Activated gamma-delta T cell (primary cell): Measurements from ENCODE around the gene PTPN23.
"Not testable (repeated sequence)": the region's sequence is repeated elsewhere in the genome, so short reads cannot be mapped to it uniquely, and the experiment has no call there.

Experiments used
- DNase-seq: peaks from one replicate; lab custom pipeline; 2025; lab: John Stamatoyannopoulos, UW

PTPN23 gene

DNA sequence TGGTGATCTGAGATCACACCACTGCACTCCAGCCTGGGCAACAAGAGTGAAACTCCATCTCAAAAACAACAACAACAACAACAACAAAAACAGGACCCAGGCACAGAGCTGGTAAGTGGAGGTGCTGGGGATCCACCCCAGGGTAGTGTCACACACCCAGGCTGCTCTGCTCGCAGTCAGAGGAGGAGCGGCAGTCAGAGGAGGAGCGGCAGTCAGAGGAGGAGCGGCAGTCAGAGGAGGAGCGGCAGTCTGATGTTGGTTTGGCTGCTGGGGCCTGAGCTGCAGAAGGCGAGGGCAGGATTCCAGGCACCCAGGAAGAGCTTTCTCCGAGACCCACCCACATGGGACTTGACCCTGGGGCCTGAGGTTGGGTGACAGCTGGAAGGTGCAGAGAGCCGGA, 10.8 kb upstream of the PTPN23 start:
- DNase-seq = not testable (repeated sequence)

DNA sequence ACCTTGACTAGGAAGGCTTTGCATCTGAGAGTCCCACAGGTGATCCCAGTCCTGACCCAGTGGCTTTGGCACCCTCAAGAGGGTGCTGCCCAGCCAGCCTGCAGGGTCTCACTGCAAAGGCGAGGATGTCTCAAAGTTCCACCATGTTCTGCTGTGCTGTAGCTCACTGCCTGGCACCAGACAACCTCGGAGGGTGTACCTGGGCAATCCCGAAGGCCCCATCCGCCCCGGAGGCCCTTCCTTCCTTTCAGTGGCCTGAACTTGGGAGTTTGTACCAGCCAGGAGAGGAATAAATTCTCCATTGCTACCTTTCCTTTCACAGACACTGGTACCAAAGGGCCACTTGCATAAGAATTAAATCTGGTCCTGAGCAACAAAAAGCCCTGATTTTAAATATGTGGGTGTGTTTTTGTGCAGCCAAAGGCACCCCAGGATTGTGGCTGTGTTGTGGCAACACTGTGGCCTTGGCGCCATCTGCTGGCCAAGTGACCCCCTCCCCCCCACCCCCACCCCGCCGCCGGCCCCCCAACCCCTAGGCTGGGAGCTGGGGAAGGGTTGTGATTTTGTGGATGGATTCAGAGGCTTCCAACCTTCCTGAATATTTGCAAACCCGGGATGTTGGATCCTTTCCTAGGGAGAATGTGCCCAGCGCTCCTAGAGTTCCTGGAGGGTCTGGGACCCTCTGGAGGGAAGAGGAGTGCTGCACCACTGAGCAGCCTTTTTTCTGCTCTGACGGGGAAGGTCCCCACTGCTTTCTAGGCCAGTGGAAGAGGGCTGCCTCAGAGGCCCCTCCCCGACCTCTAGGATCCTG, 9.7 kb upstream of the PTPN23 start:
- DNase-seq = no peak

DNA sequence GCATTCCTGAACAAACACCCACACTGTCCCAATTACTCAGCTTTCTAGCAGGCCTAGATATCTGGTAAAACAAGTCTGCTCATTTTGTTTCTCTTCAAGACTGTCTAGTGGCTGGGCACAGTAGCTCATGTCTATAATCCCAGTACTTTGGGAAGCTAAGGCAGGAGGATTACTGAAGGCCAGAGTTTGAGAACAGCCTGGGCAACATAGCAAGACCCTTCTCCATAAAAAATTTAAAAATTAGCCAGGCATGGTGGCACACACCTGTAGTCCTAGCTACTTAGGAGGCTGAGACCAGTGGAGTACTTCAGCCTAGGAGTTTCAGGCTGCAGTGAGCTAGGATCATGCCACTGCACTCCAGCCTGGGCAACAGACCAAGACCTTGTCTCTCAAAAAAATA, 6.2 kb upstream of the PTPN23 start:
- no peak for DNase-seq

DNA sequence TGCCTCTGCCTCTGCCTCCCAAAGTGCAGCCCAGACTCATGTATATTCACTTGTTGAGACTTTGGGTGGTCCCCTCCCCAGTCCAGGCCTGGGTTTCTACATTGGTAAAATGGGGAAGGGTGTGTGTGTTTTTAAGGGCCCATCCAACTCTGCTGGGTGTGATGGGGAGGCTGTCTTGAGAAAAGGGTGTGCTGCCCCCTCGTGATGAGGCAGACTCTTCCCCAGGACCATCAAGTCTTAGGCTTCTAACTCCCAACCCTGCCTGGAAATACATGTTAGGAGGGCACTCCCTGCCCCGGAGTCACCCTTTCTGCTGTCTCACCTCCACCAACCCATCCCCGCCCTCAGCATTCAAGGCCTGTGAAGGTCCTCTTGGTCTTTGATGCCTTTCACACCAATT, 4.4 kb upstream of the PTPN23 start:
- no peak for DNase-seq

DNA sequence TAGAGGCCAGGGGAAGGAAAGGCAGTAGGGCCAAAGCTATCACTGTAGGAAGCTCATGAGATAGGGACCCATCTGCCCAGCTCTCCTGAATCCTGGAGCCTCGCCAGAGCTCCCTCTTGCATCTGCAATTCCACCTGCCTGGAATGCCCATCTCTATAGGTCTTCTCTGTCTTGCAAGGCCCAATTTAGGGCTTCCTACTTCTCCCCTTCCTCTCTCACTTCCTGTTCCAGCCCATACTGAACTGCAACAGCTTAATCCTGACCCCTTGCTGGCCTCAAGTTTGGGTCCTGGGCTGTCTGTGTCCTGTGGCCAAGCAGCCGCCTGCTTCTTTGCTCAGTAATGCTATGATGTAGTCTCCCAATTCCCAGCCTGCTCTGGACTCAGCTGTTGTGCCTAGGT, 3.6 kb upstream of the PTPN23 start:
- no peak for DNase-seq

DNA sequence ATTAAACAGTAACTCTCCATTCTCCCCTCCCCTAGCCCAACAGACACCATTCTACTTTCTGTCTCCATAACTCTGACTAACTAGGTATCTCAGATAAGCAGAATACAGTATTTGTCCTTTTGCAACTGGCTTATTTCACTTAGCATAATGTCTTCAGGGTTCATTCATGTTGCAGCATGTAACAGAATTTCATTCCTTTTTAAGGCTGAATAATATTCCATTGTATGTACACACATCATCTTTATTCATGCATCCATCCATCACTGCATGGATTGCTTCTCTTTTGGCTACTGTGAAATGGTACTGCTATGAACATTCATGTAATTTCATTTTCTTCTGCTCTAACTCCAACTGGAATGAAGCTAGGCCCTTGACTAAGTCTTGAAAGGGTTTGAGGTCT, 2.0 kb upstream of the PTPN23 start:
- no peak for DNase-seq

GRCh38 chr3:47379411-47379899, 1.4 kb upstream of the PTPN23 start:
- no peak for DNase-seq

- DNase-seq = no peak
Observed at GRCh38 chr3:47380026-47380600, 708 bp upstream of the PTPN23 start.

GRCh38 chr3:47381317-47382157, 716 bp downstream of the PTPN23 start:
- DNase-seq = peak; percentile 55

- DNase-seq = no peak
Observed at GRCh38 chr3:47384425-47384824, 3.6 kb downstream of the PTPN23 start.

GRCh38 chr3:47385007-47385406, 4.2 kb downstream of the PTPN23 start:
- DNase-seq = no peak

DNA sequence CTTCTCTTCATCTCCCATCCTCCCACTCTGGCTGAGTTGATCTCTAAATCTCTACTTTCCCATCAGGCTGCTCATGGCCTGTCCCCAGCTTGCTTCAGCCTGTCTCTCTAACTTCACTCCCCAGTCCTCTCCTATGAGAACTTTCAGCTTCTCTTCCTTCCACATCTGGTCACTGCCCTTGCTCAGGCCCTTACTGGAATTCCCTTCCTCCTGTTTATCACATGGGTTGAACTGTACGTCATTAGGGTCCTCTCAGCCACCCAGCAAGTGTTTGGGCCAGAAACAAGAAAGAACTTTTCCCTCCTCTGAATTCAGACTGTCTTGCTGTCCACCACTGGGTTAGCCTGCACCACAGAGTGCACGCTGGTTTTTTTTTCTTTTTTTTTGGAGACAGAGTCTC, 5.0 kb downstream of the PTPN23 start:
- DNase-seq = no peak

DNA sequence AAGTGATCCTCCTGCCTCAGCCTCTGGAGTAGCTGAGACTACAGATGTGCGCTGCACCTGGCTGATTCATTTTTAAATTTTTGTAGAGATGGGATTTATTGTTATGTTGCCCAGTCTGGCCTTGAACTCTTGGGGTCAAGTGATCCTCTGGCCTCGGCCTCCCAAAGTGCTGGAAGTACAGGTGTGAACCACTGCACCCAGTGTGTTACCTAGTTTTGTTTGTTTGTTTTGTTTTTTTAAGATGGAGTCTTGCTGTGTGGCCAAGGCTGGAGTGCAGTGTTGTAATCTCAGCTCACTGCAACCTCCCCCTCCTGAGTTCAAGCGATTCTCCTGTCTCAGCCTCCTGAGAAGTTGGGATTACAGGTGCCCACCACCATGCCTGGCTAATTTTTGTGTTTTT, 12.1 kb downstream of the PTPN23 start:
- no peak for DNase-seq

DNA sequence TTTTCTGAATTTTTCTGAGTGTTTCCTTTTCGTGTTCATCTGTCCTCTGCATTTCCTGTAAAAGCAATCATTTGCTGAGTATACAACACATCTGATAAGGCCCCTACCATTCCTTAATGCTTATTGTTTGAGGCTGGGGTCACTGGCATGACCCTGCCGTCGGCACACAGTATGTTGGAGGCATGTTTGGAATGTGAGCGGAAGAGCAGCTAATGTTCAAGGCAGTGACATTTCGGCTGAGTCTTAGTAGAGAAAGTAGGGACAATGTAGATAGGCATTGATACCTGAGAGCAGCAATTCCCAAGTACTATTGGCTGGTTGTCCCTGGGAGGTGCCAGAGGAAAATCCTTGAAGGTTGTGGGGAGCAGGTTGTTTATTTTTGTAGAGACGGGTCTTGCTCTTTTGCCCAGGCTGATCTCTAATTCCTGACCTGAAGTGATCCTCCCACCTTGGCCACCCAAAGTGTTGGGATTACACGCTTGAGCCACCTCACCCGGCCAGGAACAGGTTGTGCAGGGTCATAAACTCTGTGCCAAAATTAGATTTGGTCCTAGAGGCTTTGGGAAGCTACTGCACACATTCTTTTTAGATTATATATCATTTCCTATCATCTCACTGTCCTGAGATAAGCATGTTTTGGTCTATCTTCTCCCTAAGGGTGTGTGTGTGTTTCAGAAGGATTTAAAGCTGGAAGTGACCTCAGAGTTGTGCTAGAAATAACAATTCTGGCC, 13.5 kb downstream of the PTPN23 start:
- no peak for DNase-seq

DNA sequence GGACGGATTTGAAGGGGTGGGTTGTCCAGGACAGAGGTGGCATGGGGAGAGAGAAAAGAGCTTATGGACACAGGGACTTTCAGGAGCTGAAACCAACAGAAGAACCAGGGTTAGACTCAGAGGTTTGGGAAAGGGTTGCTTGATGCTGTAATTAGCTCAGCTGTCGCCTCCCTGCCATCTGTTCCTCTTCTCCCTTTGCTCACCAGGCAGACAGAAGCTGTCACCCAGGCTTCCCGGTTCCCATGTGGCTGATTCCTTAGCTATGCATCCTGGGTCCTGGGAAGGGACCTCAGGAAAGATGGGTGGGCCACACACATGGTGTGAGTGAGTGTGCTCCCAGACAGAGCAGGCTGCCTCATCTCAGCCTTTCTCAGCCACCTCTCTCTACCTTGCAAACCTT, 14.1 kb downstream of the PTPN23 start:
- no peak for DNase-seq

DNA sequence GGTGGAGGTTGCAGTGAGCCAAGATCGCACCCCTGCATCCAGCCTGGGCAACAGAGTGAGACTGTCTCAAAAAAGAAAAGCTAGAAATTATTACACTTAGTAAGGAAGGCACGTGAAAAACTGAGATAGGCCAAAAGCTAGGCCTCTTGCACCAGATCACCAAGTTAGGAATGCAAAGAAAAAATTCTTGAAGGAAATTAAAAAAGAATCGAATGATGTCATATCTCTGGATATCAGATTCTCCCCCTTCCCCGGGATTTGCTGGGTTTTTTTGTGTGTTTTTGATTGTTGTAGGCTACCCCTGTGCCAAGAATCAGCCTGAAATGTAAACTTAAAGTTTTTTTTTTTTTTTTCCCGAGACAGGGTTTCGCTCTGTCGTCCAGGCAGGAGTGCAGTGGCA, 17.4 kb downstream of the PTPN23 start:
- DNase-seq = no peak

- DNase-seq = no peak
Observed at GRCh38 chr3:47399016-47399415, 18.2 kb downstream of the PTPN23 start.

GRCh38 chr3:47399531-47400270, 18.9 kb downstream of the PTPN23 start:
- no peak for DNase-seq

DNA sequence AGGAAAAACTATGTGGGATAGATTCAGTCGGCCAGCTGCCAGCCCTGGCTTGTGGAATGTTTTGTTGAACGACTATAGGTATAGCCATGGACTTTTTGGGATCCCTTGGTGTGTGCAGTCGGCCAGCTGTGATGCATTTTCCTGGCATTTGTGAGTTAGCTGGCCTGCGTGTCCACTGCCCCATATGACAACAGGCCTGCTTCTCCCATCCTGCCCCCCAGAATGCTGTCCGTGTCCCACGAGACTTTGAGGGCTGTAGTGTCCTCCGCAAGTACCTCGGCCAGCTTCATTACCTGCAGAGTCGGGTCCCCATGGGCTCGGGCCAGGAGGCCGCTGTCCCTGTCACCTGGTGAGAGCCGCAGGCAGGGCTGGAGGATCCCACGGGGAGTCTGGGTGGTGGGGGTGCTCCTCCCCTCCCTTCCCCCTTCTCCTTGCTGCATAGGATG, 23.6 kb downstream of the PTPN23 start:
- no peak for DNase-seq

- no peak for DNase-seq
Observed at GRCh38 chr3:47404955-47405790, 24.4 kb downstream of the PTPN23 start.
